ENCODE data around the gene UBAC2. TPM values are rescaled to one million over a fixed set of nuclear protein-coding genes. Genes with fewer than 3 reads are reported as not detected.

Gene UBAC2
- total and polyA plus RNA-seq, 9 donors, result 38.7 to 87.5 (median 48.0) TPM

- Histone ChIP-seq H3K27ac (no peak overlapping the region), H3K36me3 (no peaks in the 10 kb centered on the region), H3K4me3 (no peak overlapping the region), H3K27me3 (no peaks in the 10 kb centered on the region), H3K4me1 (ENCODE audit: insufficient read depth) (no peaks in the 10 kb centered on the region), H3K9me3 (no peaks in the 10 kb centered on the region)
- intact Hi-C loops (cut with DNase I), result no loop called here
- WGBS, 3 donors, result 89 to 90% (median 90%) methylated on average over 8 of the region's 8 CpGs
- TF ChIP-seq CTCF (IDR thresholded peaks at IDR 0.05) (no peak), EP300 (IDR thresholded peaks at IDR 0.05) (no peak), POLR2A (IDR thresholded peaks at IDR 0.05) (no peak)
- DNase-seq, result peak in 1 of 5 donors; percentile 19
These were observed 198.9 kb downstream of the UBAC2 start for GRCh38 chr13:99399623-99399974.

- no peaks in the 10 kb centered on the region for H3K27me3 ChIP-seq
- intact Hi-C loops (cut with DNase I), result no loop called here
- peaks cover 5% of the 10 kb centered on the region for H3K4me1 ChIP-seq (ENCODE audit: insufficient read depth)
- no peak overlapping the region for H3K4me3 ChIP-seq
- no peaks in the 10 kb centered on the region for H3K9me3 ChIP-seq
- no peak overlapping the region for H3K27ac ChIP-seq
- no peak for TF ChIP-seq EP300 (IDR thresholded peaks at IDR 0.05)
- no peak for TF ChIP-seq CTCF (IDR thresholded peaks at IDR 0.05)
- TF ChIP-seq POLR2A (IDR thresholded peaks at IDR 0.05), result no peak
- no peaks in the 10 kb centered on the region for H3K36me3 ChIP-seq
- WGBS, 3 donors, result 84 to 87% (median 86%) methylated on average over 5 of the region's 5 CpGs
- peak in 1 of 5 donors; percentile 26 for DNase-seq
These were observed 202.9 kb downstream of the UBAC2 start for GRCh38 chr13:99403458-99403971.

GRCh38 chr13:99404005-99404755 is 203.5 kb downstream of the UBAC2 start:
- no peaks in the 10 kb centered on the region for H3K27me3 ChIP-seq
- WGBS, 3 donors, result 76 to 85% (median 80%) methylated on average over 24 of the region's 24 CpGs
- H3K36me3 ChIP-seq, result no peaks in the 10 kb centered on the region
- H3K4me1 ChIP-seq (ENCODE audit: insufficient read depth), result peaks cover 5% of the 10 kb centered on the region
- intact Hi-C loops (cut with DNase I), result no loop called here
- DNase-seq, result peak in 2 of 5 donors; percentile 7 to 29
- TF ChIP-seq CTCF (IDR thresholded peaks at IDR 0.05) (no peak), POLR2A (IDR thresholded peaks at IDR 0.05) (no peak), EP300 (IDR thresholded peaks at IDR 0.05) (no peak)
- no peak overlapping the region for H3K4me3 ChIP-seq
- no peaks in the 10 kb centered on the region for H3K9me3 ChIP-seq
- H3K27ac ChIP-seq, result no peak overlapping the region

GRCh38 chr13:99405966-99406365 is 205.3 kb downstream of the UBAC2 start:
- TF ChIP-seq POLR2A (IDR thresholded peaks at IDR 0.05), result no peak
- TF ChIP-seq CTCF (IDR thresholded peaks at IDR 0.05), result no peak
- TF ChIP-seq EP300 (IDR thresholded peaks at IDR 0.05), result no peak
- Histone ChIP-seq H3K27me3 (no peaks in the 10 kb centered on the region), H3K4me3 (no peak overlapping the region), H3K27ac (peak overlapping the region in 1 of 2 donors; percentile 67), H3K36me3 (no peaks in the 10 kb centered on the region), H3K9me3 (no peaks in the 10 kb centered on the region), H3K4me1 (ENCODE audit: insufficient read depth) (peaks cover 7% of the 10 kb centered on the region)
- intact Hi-C loops (cut with DNase I), result no loop called here
- WGBS, 3 donors, result 83 to 94% (median 85%) methylated on average over 15 of the region's 15 CpGs
- DNase-seq, result peak in 1 of 5 donors; percentile 34
